Measurements from ENCODE around the gene EZH2. TPM values are rescaled to one million over a fixed set of nuclear protein-coding genes. Genes with fewer than 3 reads are reported as not detected.

Gene EZH2
- polyA plus RNA-seq, 2 of the 4 experiments (the other 2 are of a cell fraction) = 36.6 to 45.7 TPM

GRCh38 chr7:148783801-148784527 lies 100.1 kb downstream of the EZH2 start:
- Histone ChIP-seq H3K27ac (no peak overlapping the region), H3K4me2 (no peak overlapping the region)
- FAIRE-seq = no peak

GRCh38 chr7:148782757-148783456 lies 101.2 kb downstream of the EZH2 start:
- H3K4me3 ChIP-seq = no peak overlapping the region
- DNase-seq (ENCODE audit: low read depth in 1 of 2, low spot score in 1 of 2) (no peak), FAIRE-seq (no peak), ATAC-seq (no peak)
- H3K9me3 ChIP-seq = no peaks in the 10 kb centered on the region
- H3K4me2 ChIP-seq = no peak overlapping the region
- H3K4me1 ChIP-seq = no peaks in the 10 kb centered on the region
- TF ChIP-seq TFCP2L1 (CRISPR knock-in tag; IDR thresholded peaks at IDR 0.05) (no peak), SMC3 (IDR thresholded peaks at IDR 0.05) (no peak), ESRRA (IDR thresholded peaks at IDR 0.05; ENCODE audit: borderline replicate concordance, low read length) (no peak), RCOR1 (IDR thresholded peaks at IDR 0.05; ENCODE audit: low read depth, low read length) (no peak), ZC3H11A (IDR thresholded peaks at IDR 0.05) (no peak), HOXB13 (CRISPR knock-in tag; IDR thresholded peaks at IDR 0.05; ENCODE audit: low read depth) (no peak), RARB (CRISPR knock-in tag; IDR thresholded peaks at IDR 0.05) (no peak), RFX5 (IDR thresholded peaks at IDR 0.05) (no peak)
- ChIA-PET CTCF (no interaction called here), POLR2A (no interaction called here)
- WGBS (ENCODE audit: missing lambda C conversion rate) = 92% methylated on average over 43 of the region's 44 CpGs
- no peak overlapping the region for H3K27ac ChIP-seq

More at GRCh38 chr7:148783801-148784527, 100.1 kb downstream of the EZH2 start:
- Histone ChIP-seq H3K4me3 (no peak overlapping the region), H3K4me1 (no peaks in the 10 kb centered on the region), H3K9me3 (no peaks in the 10 kb centered on the region)
- POLR2A ChIA-PET = no interaction called here
- ATAC-seq = no peak
- 91% methylated on average over 15 of the region's 15 CpGs for WGBS (ENCODE audit: missing lambda C conversion rate)
- CTCF ChIA-PET = no interaction called here
- no peak for TF ChIP-seq HEYL (CRISPR knock-in tag; IDR thresholded peaks at IDR 0.05)
- TF ChIP-seq GATA3 (IDR thresholded peaks at IDR 0.05; ENCODE audit: borderline replicate concordance) = no peak
- no peak for TF ChIP-seq EP300 (IDR thresholded peaks at IDR 0.05)
- TF ChIP-seq, protein P1, sequence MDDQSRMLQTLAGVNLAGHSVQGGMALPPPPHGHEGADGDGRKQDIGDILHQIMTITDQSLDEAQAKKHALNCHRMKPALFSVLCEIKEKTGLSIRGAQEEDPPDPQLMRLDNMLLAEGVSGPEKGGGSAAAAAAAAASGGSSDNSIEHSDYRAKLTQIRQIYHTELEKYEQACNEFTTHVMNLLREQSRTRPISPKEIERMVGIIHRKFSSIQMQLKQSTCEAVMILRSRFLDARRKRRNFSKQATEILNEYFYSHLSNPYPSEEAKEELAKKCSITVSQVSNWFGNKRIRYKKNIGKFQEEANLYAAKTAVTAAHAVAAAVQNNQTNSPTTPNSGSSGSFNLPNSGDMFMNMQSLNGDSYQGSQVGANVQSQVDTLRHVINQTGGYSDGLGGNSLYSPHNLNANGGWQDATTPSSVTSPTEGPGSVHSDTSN (IDR thresholded peaks at IDR 0.05) = no peak
- no peak for TF ChIP-seq SMC3 (IDR thresholded peaks at IDR 0.05)
- no peak for TF ChIP-seq BHLHE40 (IDR thresholded peaks at IDR 0.05; ENCODE audit: low read depth, low read length)
- no peak for TF ChIP-seq MAZ (IDR thresholded peaks at IDR 0.05; ENCODE audit: borderline replicate concordance, low read depth, low read length)
- TF ChIP-seq NFE2L2 (conservative IDR thresholded peaks at IDR 0.05; ENCODE audit: low read length) = no peak
- TF ChIP-seq ZC3H11A (IDR thresholded peaks at IDR 0.05) = no peak
- no peak for TF ChIP-seq NPAS2 (CRISPR knock-in tag; IDR thresholded peaks at IDR 0.05; ENCODE audit: borderline replicate concordance)
- TF ChIP-seq NR3C1 (IDR thresholded peaks at IDR 0.05) = no peak
- no peak for TF ChIP-seq RCOR1 (IDR thresholded peaks at IDR 0.05; ENCODE audit: low read depth, low read length)
- no peak for TF ChIP-seq HOXB5 (CRISPR knock-in tag; IDR thresholded peaks at IDR 0.05)
- TF ChIP-seq TFCP2L1 (CRISPR knock-in tag; IDR thresholded peaks at IDR 0.05) = no peak
- TF ChIP-seq EHF (CRISPR knock-in tag; IDR thresholded peaks at IDR 0.05) = no peak
- TF ChIP-seq CHD4 (IDR thresholded peaks at IDR 0.05; ENCODE audit: borderline replicate concordance) = no peak
- TF ChIP-seq CEBPB (IDR thresholded peaks at IDR 0.05) = no peak
- no peak for TF ChIP-seq ZNF302 (CRISPR knock-in tag; IDR thresholded peaks at IDR 0.05)
- no peak for TF ChIP-seq KDM1A (IDR thresholded peaks at IDR 0.05; ENCODE audit: low read depth)
- no peak for DNase-seq (ENCODE audit: low read depth in 1 of 2, low spot score in 1 of 2)

GRCh38 chr7:148774471-148774870 lies 109.6 kb downstream of the EZH2 start:
- Histone ChIP-seq H3K27ac (no peak overlapping the region), H3K9me3 (no peaks in the 10 kb centered on the region), H3K4me1 (peaks cover 23% of the 10 kb centered on the region), H3K4me3 (no peak overlapping the region), H3K4me2 (no peak overlapping the region)
- ATAC-seq (no peak), FAIRE-seq (no peak), DNase-seq (ENCODE audit: low read depth in 1 of 2, low spot score in 1 of 2) (no peak)
- WGBS (ENCODE audit: missing lambda C conversion rate) = 83% methylated on average over 1 of the region's 1 CpG
- no peak for TF ChIP-seq MAX (IDR thresholded peaks at IDR 0.05)
- no peak for TF ChIP-seq RARB (CRISPR knock-in tag; IDR thresholded peaks at IDR 0.05)
- no peak for TF ChIP-seq PHF8 (IDR thresholded peaks at IDR 0.05; ENCODE audit: borderline replicate concordance, low read depth)
- no peak for TF ChIP-seq MAFK (IDR thresholded peaks at IDR 0.05; ENCODE audit: partially characterized antibody)
- no peak for TF ChIP-seq RCOR1 (IDR thresholded peaks at IDR 0.05; ENCODE audit: low read depth, low read length)
- no peak for TF ChIP-seq MYC (IDR thresholded peaks at IDR 0.05; ENCODE audit: borderline replicate concordance, low read length)
- TF ChIP-seq ZSCAN20 (CRISPR knock-in tag; IDR thresholded peaks at IDR 0.05) = no peak
- no peak for TF ChIP-seq NFE2L2 (conservative IDR thresholded peaks at IDR 0.05; ENCODE audit: low read length)
- no peak for TF ChIP-seq KDM1A (IDR thresholded peaks at IDR 0.05; ENCODE audit: low read depth)
- TF ChIP-seq HOXB5 (CRISPR knock-in tag; IDR thresholded peaks at IDR 0.05) = no peak
- no peak for TF ChIP-seq CBX2 (IDR thresholded peaks at IDR 0.05; ENCODE audit: borderline replicate concordance, low read depth)
- no peak for TF ChIP-seq JUN (IDR thresholded peaks at IDR 0.05)
- no peak for TF ChIP-seq HOXA7 (CRISPR knock-in tag; IDR thresholded peaks at IDR 0.05)
- CTCF ChIA-PET = interaction anchor here (0.9 to 1.7 kb wide), 4 partner anchors 11 to 200 kb away, joined by 3 to 5 read pairs (median 4); no protein-coding TSS in a partner anchor
- POLR2A ChIA-PET = no interaction called here
